Endodermal cell (in vitro differentiated cells): ENCODE measurements around the gene KATNB1. TPM values are rescaled to one million over a fixed set of nuclear protein-coding genes. Genes with fewer than 3 reads are reported as not detected.
"Not testable (repeated sequence)": the region's sequence is repeated elsewhere in the genome, so short reads cannot be mapped to it uniquely, and the experiment has no call there.

ENCODE experiments used
- DNase-seq: peaks from one replicate; pipeline ENCODE4 v3.0.0-alpha.2; 2017
- H3K27ac ChIP-seq: 2 replicates; pipeline ENCODE4 v1.5.1; 2013; ENCODE audit warnings: mild to moderate bottlenecking, low read depth, low read length, moderate library complexity
- H3K27me3 ChIP-seq: 2 replicates; pipeline ENCODE4 v1.6.1; 2013; ENCODE audit warnings: mild to moderate bottlenecking, low read length, moderate library complexity; ENCODE audit not compliant: insufficient read depth, control insufficient read depth, poor library complexity, severe bottlenecking
- H3K36me3 ChIP-seq: 2 replicates; pipeline ENCODE4 v1.7.0; 2013; ENCODE audit warnings: mild to moderate bottlenecking, low read length, moderate library complexity; ENCODE audit not compliant: control insufficient read depth, insufficient read depth
- H3K4me1 ChIP-seq: one replicate; pipeline ENCODE4 v1.7.0; 2013; ENCODE audit warnings: low read length; ENCODE audit not compliant: control insufficient read depth, insufficient read depth
- H3K4me3 ChIP-seq: 2 replicates; pipeline ENCODE4 v1.5.1; 2013; ENCODE audit warnings: mild to moderate bottlenecking, low read length, moderate library complexity
- H3K9ac ChIP-seq: 2 replicates; pipeline ENCODE4 v1.6.1; 2013; ENCODE audit warnings: mild to moderate bottlenecking, low read length, moderate library complexity; ENCODE audit not compliant: poor library complexity, severe bottlenecking; ENCODE audit errors: extremely low read depth
- H3K9me3 ChIP-seq: 2 replicates; pipeline ENCODE4 v1.6.1; 2013; ENCODE audit warnings: mild to moderate bottlenecking, low read length, moderate library complexity; ENCODE audit not compliant: control insufficient read depth
- H3K27ac Mint-ChIP-seq: 2 replicates; pipeline ENCODE4 v1.8.0; 2020; ENCODE audit warnings: mixed read lengths
- H3K27me3 Mint-ChIP-seq: 2 replicates; pipeline ENCODE4 v1.8.0; 2021; ENCODE audit warnings: mild to moderate bottlenecking, mixed read lengths; ENCODE audit not compliant: insufficient read depth
- H3K36me3 Mint-ChIP-seq: 2 replicates; pipeline ENCODE4 v1.8.0; 2020; ENCODE audit warnings: low read depth, mixed read lengths
- H3K4me1 Mint-ChIP-seq: 2 replicates; pipeline ENCODE4 v1.8.0; 2020; ENCODE audit warnings: mixed read lengths
- H3K4me3 Mint-ChIP-seq: 2 replicates; pipeline ENCODE4 v1.8.0; 2020; ENCODE audit warnings: mild to moderate bottlenecking, moderate library complexity, mixed read lengths
- H3K9me3 Mint-ChIP-seq: 2 replicates; pipeline ENCODE4 v1.8.0; 2020; ENCODE audit warnings: mild to moderate bottlenecking, mixed read lengths
- CTCF ChIP-seq: fragments of 200-600 bp; sonication (generic); conservative IDR thresholded peaks from 2 replicates; pipeline ENCODE4 v1.5.0; 2021; ENCODE audit warnings: antibody characterized with exemption, mild to moderate bottlenecking
- WGBS, 2 experiments: methylation state at CpG; one replicate each; pipeline versions ENCODE4 v1.1.5 to v1.1.7; 2013; ENCODE audit warnings: missing lambda C conversion rate in 2 of 2, mixed read lengths in 1 of 2; ENCODE audit not compliant: insufficient coverage in 1 of 2, insufficient read length in 1 of 2; 5-methylcytosine and 5-hydroxymethylcytosine counted together
- total RNA-seq, 2 donors: library from RNA; stranded (reverse); fragmentation: NEBNext Ultra II Directional in 1 of 2; extraction: Animal tissue kit (Norgen Biotek cat#: 25700) in 1 of 2; gene quantifications; 2 replicates in 1 of 2; 3 replicates in 1 of 2; pipeline ENCODE4 v1.2.1, GENCODE V29; 2021

Gene KATNB1
- total RNA-seq, 2 donors from 2014 or later = 26.1 to 32.4 TPM

GRCh38 chr16:57774705-57775285, 39.2 kb downstream of the KATNB1 start:
- no peak overlapping the region for H3K27ac ChIP-seq

GRCh38 chr16:57775661-57776469, 40.3 kb downstream of the KATNB1 start:
- Mint-ChIP-seq H3K27ac (peak overlapping the region; percentile 89), H3K36me3 (peaks cover 17% of the 10 kb centered on the region), H3K27me3 (no peaks in the 10 kb centered on the region), H3K4me1 (peaks cover 21% of the 10 kb centered on the region), H3K4me3 (no peak overlapping the region), H3K9me3 (no peaks in the 10 kb centered on the region)
- DNase-seq = peak; percentile 99
- Histone ChIP-seq H3K9me3 (no peaks in the 10 kb centered on the region), H3K4me3 (no peak overlapping the region), H3K27me3 (no peaks in the 10 kb centered on the region), H3K9ac (peak overlapping the region; percentile 38), H3K27ac (no peak overlapping the region), H3K4me1 (peaks cover 24% of the 10 kb centered on the region), H3K36me3 (peaks cover 62% of the 10 kb centered on the region)
- TF ChIP-seq CTCF = peak; percentile 96
- 24 to 45% methylated on average over 10 to 23 of the region's 23 CpGs for WGBS, 2 experiments

More at GRCh38 chr16:57774705-57775285, 39.2 kb downstream of the KATNB1 start:
- Mint-ChIP-seq H3K9me3 (no peaks in the 10 kb centered on the region), H3K36me3 (peaks cover 20% of the 10 kb centered on the region), H3K27me3 (no peaks in the 10 kb centered on the region), H3K27ac (peak overlapping the region; percentile 89), H3K4me1 (peaks cover 21% of the 10 kb centered on the region), H3K4me3 (no peak overlapping the region)
- Histone ChIP-seq H3K9me3 (no peaks in the 10 kb centered on the region), H3K9ac (peak overlapping the region; percentile 38), H3K4me1 (peaks cover 24% of the 10 kb centered on the region), H3K27me3 (no peaks in the 10 kb centered on the region), H3K4me3 (no peak overlapping the region), H3K36me3 (peaks cover 73% of the 10 kb centered on the region)
- no peak for DNase-seq
- 84 to 87% methylated on average over 3 to 12 of the region's 12 CpGs for WGBS, 2 experiments
- TF ChIP-seq CTCF = no peak

- H3K4me3 Mint-ChIP-seq = no peak overlapping the region
Measured at GRCh38 chr16:57778658-57779057, 43.1 kb downstream of the KATNB1 start.

GRCh38 chr16:57779836-57780235, 44.3 kb downstream of the KATNB1 start:
- peaks cover 61% of the 10 kb centered on the region for H3K36me3 ChIP-seq
- not testable (repeated sequence) for H3K27me3 Mint-ChIP-seq, H3K4me3 ChIP-seq, H3K27ac ChIP-seq, DNase-seq, H3K9me3 ChIP-seq, H3K27ac Mint-ChIP-seq, H3K27me3 ChIP-seq, H3K9ac ChIP-seq, H3K4me3 Mint-ChIP-seq, H3K9me3 Mint-ChIP-seq
- Mint-ChIP-seq H3K4me1 (peaks cover 18% of the 10 kb centered on the region), H3K36me3 (peaks cover 46% of the 10 kb centered on the region)
- H3K4me1 ChIP-seq = peaks cover 17% of the 10 kb centered on the region
- 90 to 95% methylated on average over 2 to 5 of the region's 5 CpGs for WGBS, 2 experiments

More at GRCh38 chr16:57778658-57779057, 43.1 kb downstream of the KATNB1 start:
- Histone ChIP-seq H3K27me3 (no peaks in the 10 kb centered on the region), H3K9ac (no peak overlapping the region), H3K9me3 (no peaks in the 10 kb centered on the region), H3K36me3 (peaks cover 63% of the 10 kb centered on the region), H3K4me1 (peaks cover 17% of the 10 kb centered on the region), H3K4me3 (no peak overlapping the region), H3K27ac (no peak overlapping the region)
- H3K36me3 Mint-ChIP-seq = peaks cover 38% of the 10 kb centered on the region
- no peak for DNase-seq
- TF ChIP-seq CTCF = no peak
- no peaks in the 10 kb centered on the region for H3K9me3 Mint-ChIP-seq
- H3K27me3 Mint-ChIP-seq = no peaks in the 10 kb centered on the region
- H3K4me1 Mint-ChIP-seq = peaks cover 21% of the 10 kb centered on the region
- 92 to 100% methylated on average over 3 to 4 of the region's 5 CpGs for WGBS, 2 experiments
- H3K27ac Mint-ChIP-seq = no peak overlapping the region
